ENCODE data around the gene FBXO2.

FBXO2 gene

GRCh38 chr1:11645270-11645669 lies 9.0 kb downstream of the FBXO2 start:
- in situ Hi-C loops (cut with MboI; ENCODE audit: low sequenced_read_pairs, unreplicated experiment), result loop anchor here (25.0 kb wide), 2 partner anchors 333 to 583 kb away; partner anchors contain the start of gene SRM
- TF ChIP-seq CTCF (IDR thresholded peaks at IDR 0.05; ENCODE audit: borderline replicate concordance, control extremely low read depth, extremely low read depth, insufficient read depth, missing control alignments), result no peak
- DNase-seq (ENCODE audit: low spot score), result no peak

- in situ Hi-C loops (cut with MboI; ENCODE audit: low sequenced_read_pairs, unreplicated experiment), result loop anchor here (25.0 kb wide), 2 partner anchors 331 to 581 kb away; partner anchors contain the start of gene SRM
Observed at GRCh38 chr1:11643782-11644181, 10.4 kb downstream of the FBXO2 start.

GRCh38 chr1:11642418-11643017 lies 11.7 kb downstream of the FBXO2 start:
- in situ Hi-C loops (cut with MboI; ENCODE audit: low sequenced_read_pairs, unreplicated experiment), result loop anchor here (25.0 kb wide), 2 partner anchors 330 to 580 kb away; partner anchors contain the start of gene SRM
- DNase-seq (ENCODE audit: low spot score), result peak; percentile 84

More at GRCh38 chr1:11643782-11644181, 10.4 kb downstream of the FBXO2 start:
- no peak for DNase-seq (ENCODE audit: low spot score)
- TF ChIP-seq CTCF (IDR thresholded peaks at IDR 0.05; ENCODE audit: borderline replicate concordance, control extremely low read depth, extremely low read depth, insufficient read depth, missing control alignments), result no peak

GRCh38 chr1:11641776-11642305 lies 12.4 kb downstream of the FBXO2 start:
- DNase-seq (ENCODE audit: low spot score), result no peak
- in situ Hi-C loops (cut with MboI; ENCODE audit: low sequenced_read_pairs, unreplicated experiment), result loop anchor here (25.0 kb wide), 2 partner anchors 330 to 580 kb away; partner anchors contain the start of gene SRM
- no peak for TF ChIP-seq CTCF (IDR thresholded peaks at IDR 0.05; ENCODE audit: borderline replicate concordance, control extremely low read depth, extremely low read depth, insufficient read depth, missing control alignments)

More at GRCh38 chr1:11642418-11643017, 11.7 kb downstream of the FBXO2 start:
- TF ChIP-seq CTCF (IDR thresholded peaks at IDR 0.05; ENCODE audit: borderline replicate concordance, control extremely low read depth, extremely low read depth, insufficient read depth, missing control alignments), result peak; percentile 90

GRCh38 chr1:11640944-11641343 lies 13.3 kb downstream of the FBXO2 start:
- no peak for DNase-seq (ENCODE audit: low spot score)
- in situ Hi-C loops (cut with MboI; ENCODE audit: low sequenced_read_pairs, unreplicated experiment), result loop anchor here (25.0 kb wide), 2 partner anchors 329 to 579 kb away; partner anchors contain the start of gene SRM
- TF ChIP-seq CTCF (IDR thresholded peaks at IDR 0.05; ENCODE audit: borderline replicate concordance, control extremely low read depth, extremely low read depth, insufficient read depth, missing control alignments), result no peak

- in situ Hi-C loops (cut with MboI; ENCODE audit: low sequenced_read_pairs, unreplicated experiment), result loop anchor here (25.0 kb wide), 2 partner anchors 328 to 578 kb away; partner anchors contain the start of gene SRM
- no peak for TF ChIP-seq CTCF (IDR thresholded peaks at IDR 0.05; ENCODE audit: borderline replicate concordance, control extremely low read depth, extremely low read depth, insufficient read depth, missing control alignments)
- no peak for DNase-seq (ENCODE audit: low spot score)
Observed at GRCh38 chr1:11640101-11640500, 14.1 kb downstream of the FBXO2 start.

Data from GM13976 (cell line).